ENCODE data around the gene SFTPD.

DNA sequence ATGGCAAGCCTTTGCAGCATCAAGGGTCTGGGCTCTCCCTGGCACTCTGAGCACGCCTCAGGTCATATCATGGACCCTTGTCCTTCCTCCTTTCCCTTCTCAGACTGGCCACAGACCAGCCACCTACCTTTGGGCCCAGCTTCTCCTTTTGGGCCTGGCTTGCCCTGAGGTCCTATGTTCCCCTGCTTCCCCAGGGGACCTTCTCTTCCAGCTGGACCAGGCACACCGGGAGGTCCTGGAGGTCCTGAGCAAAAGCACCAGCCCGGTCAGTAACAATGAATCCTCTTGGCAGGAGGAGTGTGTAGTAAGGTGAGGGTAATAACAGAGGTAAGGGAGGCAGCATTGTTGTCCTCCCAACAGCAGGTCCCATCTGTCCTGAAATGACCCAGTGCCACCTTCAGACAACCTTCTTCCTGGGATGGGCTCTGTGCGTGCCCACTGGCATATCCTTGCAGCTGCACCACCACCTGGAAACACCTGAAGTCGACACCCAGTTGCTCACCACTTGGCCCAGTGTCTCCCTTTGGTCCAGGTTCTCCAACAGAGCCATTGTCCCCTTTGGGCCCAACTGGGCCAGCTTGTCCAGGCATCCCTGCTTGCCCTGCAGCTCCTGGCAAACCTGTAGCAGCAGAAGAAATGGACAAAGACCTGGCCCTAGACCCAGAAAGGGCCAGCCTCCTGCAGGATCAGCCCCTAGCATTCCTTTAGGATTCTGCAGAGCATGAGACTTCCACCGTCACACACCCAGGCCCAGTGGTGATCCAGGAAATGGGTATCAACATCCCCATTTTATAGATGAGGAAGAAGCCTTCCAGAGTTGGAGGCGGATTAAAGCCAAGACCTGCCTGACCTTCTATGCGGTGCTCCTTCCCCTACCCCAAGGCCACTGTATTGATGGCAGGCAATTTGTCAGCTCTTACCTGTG is 6.4 kb downstream of the SFTPD start:
- TF ChIP-seq, protein P1, sequence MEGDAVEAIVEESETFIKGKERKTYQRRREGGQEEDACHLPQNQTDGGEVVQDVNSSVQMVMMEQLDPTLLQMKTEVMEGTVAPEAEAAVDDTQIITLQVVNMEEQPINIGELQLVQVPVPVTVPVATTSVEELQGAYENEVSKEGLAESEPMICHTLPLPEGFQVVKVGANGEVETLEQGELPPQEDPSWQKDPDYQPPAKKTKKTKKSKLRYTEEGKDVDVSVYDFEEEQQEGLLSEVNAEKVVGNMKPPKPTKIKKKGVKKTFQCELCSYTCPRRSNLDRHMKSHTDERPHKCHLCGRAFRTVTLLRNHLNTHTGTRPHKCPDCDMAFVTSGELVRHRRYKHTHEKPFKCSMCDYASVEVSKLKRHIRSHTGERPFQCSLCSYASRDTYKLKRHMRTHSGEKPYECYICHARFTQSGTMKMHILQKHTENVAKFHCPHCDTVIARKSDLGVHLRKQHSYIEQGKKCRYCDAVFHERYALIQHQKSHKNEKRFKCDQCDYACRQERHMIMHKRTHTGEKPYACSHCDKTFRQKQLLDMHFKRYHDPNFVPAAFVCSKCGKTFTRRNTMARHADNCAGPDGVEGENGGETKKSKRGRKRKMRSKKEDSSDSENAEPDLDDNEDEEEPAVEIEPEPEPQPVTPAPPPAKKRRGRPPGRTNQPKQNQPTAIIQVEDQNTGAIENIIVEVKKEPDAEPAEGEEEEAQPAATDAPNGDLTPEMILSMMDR (IDR thresholded peaks at IDR 0.05 in 2 of 3, conservative IDR thresholded peaks at IDR 0.05 in 1 of 3; ENCODE audit: insufficient read depth in 2 of 3, low read depth in 1 of 3, low read length in 3 of 3), result no peak
- TF ChIP-seq RBM39 (optimal IDR thresholded peaks at IDR 0.05; ENCODE audit: low read depth, low read length) (no peak), ESRRA (IDR thresholded peaks at IDR 0.05; ENCODE audit: borderline replicate concordance, low read depth) (no peak), FOS (IDR thresholded peaks at IDR 0.05; ENCODE audit: extremely low read depth, insufficient read length) (no peak), CHD1 (IDR thresholded peaks at IDR 0.05; ENCODE audit: low read length) (no peak), TGIF2 (CRISPR knock-in tag; IDR thresholded peaks at IDR 0.05) (no peak), IRF2 (CRISPR knock-in tag; IDR thresholded peaks at IDR 0.05) (no peak), SP1 (CRISPR knock-in tag; IDR thresholded peaks at IDR 0.05) (no peak), EP300 (IDR thresholded peaks at IDR 0.05; ENCODE audit: low read length) (no peak)
